Mucosa of gallbladder (tissue), 1 donor: ENCODE measurements around the gene EFEMP1. TPM values are rescaled to one million over a fixed set of nuclear protein-coding genes. Genes with fewer than 3 reads are reported as not detected.

ENCODE experiments used
- DNase-seq: peaks from one replicate; pipeline ENCODE4 v3.0.0-alpha.2; 2020; ENCODE audit warnings: low spot score
- total RNA-seq: library from RNA; stranded (reverse); gene quantifications from one replicate; pipeline ENCODE4 v1.2.1, GENCODE V29; 2021
- donor health status: DM: no; HTN: no; CAD: no.

EFEMP1 gene
- total RNA-seq, 1 donor from 2014 or later: 45.2 TPM

- DNase-seq: no peak
Measured at GRCh38 chr2:55898386-55899040, 25.1 kb downstream of the EFEMP1 start.

GRCh38 chr2:55896633-55897032 is 26.9 kb downstream of the EFEMP1 start:
- no peak for DNase-seq

- no peak for DNase-seq
Measured at GRCh38 chr2:55894720-55895119, 28.9 kb downstream of the EFEMP1 start.

GRCh38 chr2:55891671-55892094 is 31.9 kb downstream of the EFEMP1 start:
- no peak for DNase-seq

- DNase-seq: no peak
Measured at GRCh38 chr2:55888936-55889335, 34.6 kb downstream of the EFEMP1 start.

GRCh38 chr2:55887901-55888624 is 35.5 kb downstream of the EFEMP1 start:
- no peak for DNase-seq

GRCh38 chr2:55887351-55887750 is 36.2 kb downstream of the EFEMP1 start:
- DNase-seq: no peak

- DNase-seq: no peak
Measured at GRCh38 chr2:55885944-55886281, 37.7 kb downstream of the EFEMP1 start.

- DNase-seq: no peak
Measured at GRCh38 chr2:55885127-55885943, 38.2 kb downstream of the EFEMP1 start.

GRCh38 chr2:55883829-55884228 is 39.8 kb downstream of the EFEMP1 start:
- DNase-seq: no peak

GRCh38 chr2:55883357-55883756 is 40.2 kb downstream of the EFEMP1 start:
- no peak for DNase-seq

GRCh38 chr2:55882954-55883353 is 40.6 kb downstream of the EFEMP1 start:
- DNase-seq: no peak

GRCh38 chr2:55880416-55881143 is 43.0 kb downstream of the EFEMP1 start:
- DNase-seq: no peak

GRCh38 chr2:55879976-55880375 is 43.6 kb downstream of the EFEMP1 start:
- no peak for DNase-seq

- no peak for DNase-seq
Measured at GRCh38 chr2:55877087-55877436, 46.5 kb downstream of the EFEMP1 start.

- no peak for DNase-seq
Measured at GRCh38 chr2:55876429-55877086, 47.0 kb downstream of the EFEMP1 start.

GRCh38 chr2:55875434-55876135 is 48.0 kb downstream of the EFEMP1 start:
- no peak for DNase-seq

- no peak for DNase-seq
Measured at GRCh38 chr2:55874338-55874737, 49.2 kb downstream of the EFEMP1 start.

- no peak for DNase-seq
Measured at GRCh38 chr2:55871637-55872036, 51.9 kb downstream of the EFEMP1 start.

- no peak for DNase-seq
Measured at GRCh38 chr2:55869637-55870325, 53.8 kb downstream of the EFEMP1 start.
